SH-SY5Y (cell line): ENCODE measurements around the gene ARHGAP4.

Source experiments
- GATA2 ChIP-seq: IDR thresholded peaks from 2 replicates; pipeline ENCODE4 v1.6.1; 2011; ENCODE audit warnings: mild to moderate bottlenecking, low read depth, low read length
- GATA3 ChIP-seq: IDR thresholded peaks from 2 replicates; pipeline ENCODE4 v1.6.1; 2011; ENCODE audit warnings: low read depth, mild to moderate bottlenecking, low read length, moderate library complexity

DNA sequence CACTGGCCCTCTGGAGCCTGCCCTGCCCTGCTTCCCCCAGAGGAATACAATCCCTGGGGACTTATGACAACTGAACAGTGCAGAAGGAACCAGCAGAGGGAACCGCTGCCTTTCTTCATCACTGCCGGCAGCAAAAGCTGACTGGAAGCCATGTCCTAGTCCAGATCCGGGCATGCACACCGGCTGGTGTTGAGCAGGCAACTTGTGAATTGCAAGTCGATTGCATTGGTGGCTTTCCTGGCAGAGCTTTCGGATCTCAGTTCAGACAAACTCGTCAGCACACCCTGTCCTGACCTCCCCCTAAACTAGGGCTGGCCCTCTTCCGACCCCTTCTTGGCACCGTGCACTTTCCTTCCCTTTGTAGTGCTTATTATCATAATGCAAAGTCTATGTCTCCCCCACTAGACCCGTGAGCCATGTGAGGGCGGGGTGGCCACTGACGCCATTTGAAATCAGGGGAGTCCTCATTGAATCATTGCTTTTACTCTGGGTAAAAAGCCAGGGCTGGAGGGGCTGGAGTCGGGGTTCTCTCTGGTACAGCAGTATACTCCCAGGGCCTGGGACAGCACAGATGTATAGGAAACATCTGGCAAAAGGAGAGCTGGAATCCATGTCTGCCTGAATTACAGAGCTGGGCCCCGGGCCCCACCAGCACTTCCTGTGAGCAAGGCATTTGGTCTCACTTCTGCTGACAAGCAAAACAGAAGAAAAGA lies 1.8 kb downstream of the ARHGAP4 start:
- no peak for TF ChIP-seq GATA2
- TF ChIP-seq GATA3 = no peak
